GM18526 (cell line): ENCODE data around the gene GSG1L2.

Experiments
- POLR2A ChIP-seq: IDR thresholded peaks from 3 replicates; pipeline ENCODE4 v1.6.1; 2011; ENCODE audit not compliant: insufficient read length; ENCODE audit errors: extremely low read depth

Gene GSG1L2

GRCh38 chr17:9810100-9810949 lies 11.6 kb downstream of the GSG1L2 start:
- TF ChIP-seq POLR2A, result no peak

- TF ChIP-seq POLR2A, result no peak
These were observed 12.5 kb downstream of the GSG1L2 start for GRCh38 chr17:9809409-9809808.

- no peak for TF ChIP-seq POLR2A
These were observed 15.2 kb downstream of the GSG1L2 start for GRCh38 chr17:9806699-9807098.

- TF ChIP-seq POLR2A, result no peak
These were observed 16.1 kb downstream of the GSG1L2 start for GRCh38 chr17:9805769-9806168.

- no peak for TF ChIP-seq POLR2A
These were observed 19.2 kb downstream of the GSG1L2 start for GRCh38 chr17:9802697-9803096.

GRCh38 chr17:9802294-9802693 lies 19.6 kb downstream of the GSG1L2 start:
- no peak for TF ChIP-seq POLR2A

- TF ChIP-seq POLR2A, result no peak
These were observed 20.4 kb downstream of the GSG1L2 start for GRCh38 chr17:9801505-9801904.

- no peak for TF ChIP-seq POLR2A
These were observed 23.2 kb downstream of the GSG1L2 start for GRCh38 chr17:9798724-9799123.

- TF ChIP-seq POLR2A, result no peak
These were observed 23.9 kb downstream of the GSG1L2 start for GRCh38 chr17:9798008-9798407.

GRCh38 chr17:9792181-9792840 lies 29.6 kb downstream of the GSG1L2 start:
- no peak for TF ChIP-seq POLR2A

GRCh38 chr17:9790889-9791876 lies 30.7 kb downstream of the GSG1L2 start, which contains the start of gene DHRS7C:
Gene DHRS7C (minus strand): TSS chr17:9791592. CDS start chr17:9791284, 308 bp downstream.
- TF ChIP-seq POLR2A, result no peak

- no peak for TF ChIP-seq POLR2A
These were observed 31.6 kb downstream of the GSG1L2 start for GRCh38 chr17:9790316-9790715.

- TF ChIP-seq POLR2A, result no peak
These were observed 33.3 kb downstream of the GSG1L2 start for GRCh38 chr17:9788601-9789000.

- TF ChIP-seq POLR2A, result no peak
These were observed 37.3 kb downstream of the GSG1L2 start for GRCh38 chr17:9784544-9784943.

- no peak for TF ChIP-seq POLR2A
These were observed 38.8 kb downstream of the GSG1L2 start for GRCh38 chr17:9783050-9783449.
